Measurements from ENCODE around the gene TTC17. TPM values are rescaled to one million over a fixed set of nuclear protein-coding genes. Genes with fewer than 3 reads are reported as not detected.
A peak's percentile ranks its signal among the peaks of the same experiment; 100 is the strongest.

The TTC17 gene
- total RNA-seq, 1 donor from 2014 or later, result 105 TPM

GRCh38 chr11:43404836-43405479 is 46.2 kb downstream of the TTC17 start:
- ATAC-seq, result no peak
- Histone ChIP-seq H3K4me3 (no peak overlapping the region), H3K27me3 (ENCODE audit: low read depth) (no peaks in the 10 kb centered on the region), H3K9me3 (no peaks in the 10 kb centered on the region), H3K36me3 (peaks cover 100% of the 10 kb centered on the region), H3K27ac (no peak overlapping the region), H3K4me1 (no peaks in the 10 kb centered on the region)
- intact Hi-C loops (cut with DNase I), result no loop called here
- DNase-seq, result no peak
- TF ChIP-seq, protein P1, sequence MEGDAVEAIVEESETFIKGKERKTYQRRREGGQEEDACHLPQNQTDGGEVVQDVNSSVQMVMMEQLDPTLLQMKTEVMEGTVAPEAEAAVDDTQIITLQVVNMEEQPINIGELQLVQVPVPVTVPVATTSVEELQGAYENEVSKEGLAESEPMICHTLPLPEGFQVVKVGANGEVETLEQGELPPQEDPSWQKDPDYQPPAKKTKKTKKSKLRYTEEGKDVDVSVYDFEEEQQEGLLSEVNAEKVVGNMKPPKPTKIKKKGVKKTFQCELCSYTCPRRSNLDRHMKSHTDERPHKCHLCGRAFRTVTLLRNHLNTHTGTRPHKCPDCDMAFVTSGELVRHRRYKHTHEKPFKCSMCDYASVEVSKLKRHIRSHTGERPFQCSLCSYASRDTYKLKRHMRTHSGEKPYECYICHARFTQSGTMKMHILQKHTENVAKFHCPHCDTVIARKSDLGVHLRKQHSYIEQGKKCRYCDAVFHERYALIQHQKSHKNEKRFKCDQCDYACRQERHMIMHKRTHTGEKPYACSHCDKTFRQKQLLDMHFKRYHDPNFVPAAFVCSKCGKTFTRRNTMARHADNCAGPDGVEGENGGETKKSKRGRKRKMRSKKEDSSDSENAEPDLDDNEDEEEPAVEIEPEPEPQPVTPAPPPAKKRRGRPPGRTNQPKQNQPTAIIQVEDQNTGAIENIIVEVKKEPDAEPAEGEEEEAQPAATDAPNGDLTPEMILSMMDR (IDR thresholded peaks at IDR 0.05), result no peak

DNA sequence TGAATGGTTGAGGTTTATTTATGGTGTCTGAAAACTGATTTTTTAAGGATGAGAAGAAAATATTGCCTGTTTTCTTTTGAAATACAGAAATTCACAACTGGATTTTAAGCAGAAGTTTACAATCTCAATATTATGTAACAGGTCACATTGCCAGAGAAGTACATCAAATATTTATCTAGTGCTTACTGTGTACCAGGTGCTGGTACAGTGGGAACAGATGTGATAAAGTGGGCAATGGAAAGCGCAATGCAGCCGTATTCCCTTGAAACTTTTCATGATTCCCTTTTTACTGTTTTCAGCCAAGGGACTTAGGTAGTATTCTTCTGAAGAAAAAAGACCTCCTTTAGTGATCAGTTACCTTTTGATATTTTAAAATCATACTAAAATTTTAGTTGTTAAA is 49.6 kb downstream of the TTC17 start:
- H3K27me3 ChIP-seq (ENCODE audit: low read depth), result no peaks in the 10 kb centered on the region
- ATAC-seq, result peak in 1 of 2 donors; percentile 80
- H3K27ac ChIP-seq, result no peak overlapping the region
- H3K9me3 ChIP-seq, result no peaks in the 10 kb centered on the region
- H3K4me3 ChIP-seq, result no peak overlapping the region
- TF ChIP-seq, protein P1 (IDR thresholded peaks at IDR 0.05), result no peak
- intact Hi-C loops (cut with DNase I), result no loop called here
- H3K36me3 ChIP-seq, result peaks cover 96% of the 10 kb centered on the region
- H3K4me1 ChIP-seq, result no peaks in the 10 kb centered on the region
- no peak for DNase-seq

GRCh38 chr11:43410394-43410793 is 51.7 kb downstream of the TTC17 start:
- peaks cover 94% of the 10 kb centered on the region for H3K36me3 ChIP-seq
- no peak overlapping the region for H3K4me3 ChIP-seq
- H3K9me3 ChIP-seq, result no peaks in the 10 kb centered on the region
- DNase-seq (no peak), ATAC-seq (peak; percentile 27 to 54)
- intact Hi-C loops (cut with DNase I), result no loop called here
- H3K27ac ChIP-seq, result no peak overlapping the region
- H3K27me3 ChIP-seq (ENCODE audit: low read depth), result no peaks in the 10 kb centered on the region
- no peaks in the 10 kb centered on the region for H3K4me1 ChIP-seq
- TF ChIP-seq, protein P1 (IDR thresholded peaks at IDR 0.05), result no peak

GRCh38 chr11:43418197-43418596 is 59.5 kb downstream of the TTC17 start:
- Histone ChIP-seq H3K27ac (no peak overlapping the region), H3K4me1 (no peaks in the 10 kb centered on the region), H3K9me3 (no peaks in the 10 kb centered on the region), H3K27me3 (ENCODE audit: low read depth) (no peaks in the 10 kb centered on the region), H3K4me3 (no peak overlapping the region), H3K36me3 (peaks cover 46% of the 10 kb centered on the region)
- DNase-seq, result no peak
- ATAC-seq, result no peak
- TF ChIP-seq, protein P1 (IDR thresholded peaks at IDR 0.05), result no peak
- intact Hi-C loops (cut with DNase I), result no loop called here

- TF ChIP-seq, protein P1 (IDR thresholded peaks at IDR 0.05), result peak; percentile 61
- Histone ChIP-seq H3K27me3 (ENCODE audit: low read depth) (no peaks in the 10 kb centered on the region), H3K27ac (no peak overlapping the region), H3K4me1 (no peaks in the 10 kb centered on the region), H3K4me3 (no peak overlapping the region), H3K36me3 (peaks cover 35% of the 10 kb centered on the region), H3K9me3 (no peaks in the 10 kb centered on the region)
- DNase-seq, result no peak
- ATAC-seq, result peak in 1 of 2 donors; percentile 57
- intact Hi-C loops (cut with DNase I), result no loop called here
These were observed 60.7 kb downstream of the TTC17 start for GRCh38 chr11:43419460-43419859.
